ENCODE results near the gene RCAN3.

The RCAN3 gene

GRCh38 chr1:24586970-24587820 is 84.6 kb downstream of the RCAN3 start:
- peak; percentile 57 for DNase-seq

- no peak for DNase-seq
Measured at GRCh38 chr1:24588573-24588972, 85.9 kb downstream of the RCAN3 start.

GRCh38 chr1:24589200-24589599 is 86.6 kb downstream of the RCAN3 start:
- no peak for DNase-seq

All from EL (cell line).